H1 (cell line): ENCODE results near the gene IQSEC3. TPM values are rescaled to one million over a fixed set of nuclear protein-coding genes. Genes with fewer than 3 reads are reported as not detected.
A peak's percentile ranks its signal among the peaks of the same experiment; 100 is the strongest.

Experiments
- CTCF ChIA-PET: fragments of 300-600 bp; sonication (Branson Sonifier 250); formaldehyde crosslinking; loops from one replicate; lab custom pipeline; 2021; ENCODE audit not compliant: partially characterized antibody; lab: Charles Lee
- POLR2A ChIA-PET: fragments of 300-600 bp; sonication (Branson Sonifier 250); formaldehyde crosslinking; loops from one replicate; lab custom pipeline; 2021; ENCODE audit warnings: inconsistent platforms; ENCODE audit not compliant: partially characterized antibody; lab: Charles Lee
- DNase-seq, 2 experiments: peaks; one replicate each; pipeline versions ENCODE4 v3.0.0 to v3.0.0-alpha.2; 2010 to 2022; ENCODE audit warnings: low spot score in 2 of 2, low read depth in 1 of 2, mixed read lengths in 1 of 2
- FAIRE-seq: peaks from 2 replicates; lab custom pipeline; 2011; peaks lifted over from hg19 to GRCh38; lab: Jason Lieb, UNC
- H2AFZ ChIP-seq: 2 replicates; pipeline ENCODE4 v1.8.1; 2012; ENCODE audit warnings: low read length, inconsistent platforms
- H2AK5ac ChIP-seq: 2 replicates; pipeline ENCODE4 v1.6.1; 2013; ENCODE audit warnings: low read depth, low read length
- H2BK120ac ChIP-seq: replicated peaks from 2 replicates; pipeline ENCODE3; 2013; ENCODE audit warnings: low read depth, low read length, inconsistent platforms
- H2BK12ac ChIP-seq: 2 replicates; pipeline ENCODE4 v1.6.1; 2013; ENCODE audit warnings: low read depth, low read length
- H2BK15ac ChIP-seq: 2 replicates; pipeline ENCODE4 v1.6.1; 2013; ENCODE audit warnings: low read length
- H2BK20ac ChIP-seq: 2 replicates; pipeline ENCODE4 v1.6.1; 2013; ENCODE audit warnings: low read length
- H2BK5ac ChIP-seq: 2 replicates; pipeline ENCODE4 v1.6.1; 2013; ENCODE audit warnings: low read depth, low read length
- H3K14ac ChIP-seq: 2 replicates; pipeline ENCODE4 v1.6.1; 2013; ENCODE audit warnings: inconsistent platforms; ENCODE audit not compliant: insufficient read length
- H3K18ac ChIP-seq: 2 replicates; pipeline ENCODE4 v1.6.1; 2013; ENCODE audit warnings: low read length; ENCODE audit errors: extremely low read depth
- H3K23ac ChIP-seq: 2 replicates; pipeline ENCODE4 v1.6.1; 2013; ENCODE audit warnings: inconsistent platforms; ENCODE audit not compliant: insufficient read length
- H3K23me2 ChIP-seq: 2 replicates; pipeline ENCODE4 v1.6.1; 2013; ENCODE audit warnings: low read depth, low read length
- H3K27ac ChIP-seq: 2 replicates; pipeline ENCODE4 v1.6.1; 2011; ENCODE audit warnings: low read depth, low read length, inconsistent platforms
- H3K27me3 ChIP-seq, 4 experiments: replicated peaks in 1 of 4; 1 replicate in 1 of 4; 2 replicates in 3 of 4; pipeline versions ENCODE4 v1.6.1 to v1.8.1; 2011 to 2013; ENCODE audit warnings: low read length in 3 of 4, mild to moderate bottlenecking in 3 of 4, inconsistent platforms in 2 of 4, mixed read lengths in 2 of 4, moderate library complexity in 1 of 4; ENCODE audit not compliant: control insufficient read depth in 3 of 4, insufficient read depth in 3 of 4; ENCODE audit errors: extremely low read depth in 1 of 4
- H3K36me3 ChIP-seq, 4 experiments: 2 replicates each; pipeline versions ENCODE4 v1.6.1 to v1.8.1; 2011 to 2013; ENCODE audit warnings: mild to moderate bottlenecking in 4 of 4, low read length in 3 of 4, moderate library complexity in 2 of 4, control low read depth in 1 of 4, inconsistent platforms in 1 of 4; ENCODE audit not compliant: insufficient read depth in 4 of 4, control insufficient read depth in 2 of 4
- H3K4ac ChIP-seq: replicated peaks from 2 replicates; pipeline ENCODE3; 2013; ENCODE audit warnings: low read length, low read depth, mixed read lengths, inconsistent platforms; ENCODE audit not compliant: insufficient read length
- H3K4me1 ChIP-seq, 4 experiments: replicated peaks in 1 of 4; 1 replicate in 1 of 4; 2 replicates in 3 of 4; pipeline versions ENCODE4 v1.6.1 to v1.8.1; 2011 to 2013; ENCODE audit warnings: low read length in 3 of 4, inconsistent platforms in 2 of 4, mixed read lengths in 1 of 4; ENCODE audit not compliant: insufficient read depth in 4 of 4, control insufficient read depth in 3 of 4
- H3K4me2 ChIP-seq, 2 experiments: 2 replicates each; pipeline versions ENCODE4 v1.6.1 to v1.8.1; 2011 to 2013; ENCODE audit warnings: low read depth in 2 of 2, low read length in 2 of 2, control low read depth in 1 of 2, inconsistent platforms in 1 of 2, mild to moderate bottlenecking in 1 of 2; ENCODE audit not compliant: insufficient read depth in 1 of 2
- H3K4me3 ChIP-seq, 4 experiments: fragments of 200-600, 300-600 bp in 1 of 4; sonication (generic), shearing (Covaris generic), sonication (Bioruptor Twin) in 1 of 4; 2 replicates each; pipeline versions ENCODE4 v1.5.1 to v1.8.1; 2011 to 2016; ENCODE audit warnings: low read length in 4 of 4, low read depth in 3 of 4, control low read depth in 2 of 4, inconsistent platforms in 2 of 4, mild to moderate bottlenecking in 2 of 4, mixed read lengths in 1 of 4, moderate library complexity in 1 of 4; ENCODE audit not compliant: insufficient read depth in 2 of 4; ENCODE audit errors: extremely low read depth in 1 of 4
- H3K56ac ChIP-seq: replicated peaks from 2 replicates; pipeline ENCODE3; 2013; ENCODE audit warnings: low read depth, mild to moderate bottlenecking, mixed read lengths, low read length, inconsistent platforms; ENCODE audit not compliant: insufficient read length
- H3K79me1 ChIP-seq: 2 replicates; pipeline ENCODE4 v1.6.1; 2013; ENCODE audit warnings: low read depth, low read length, control low read depth
- H3K79me2 ChIP-seq, 2 experiments: 2 replicates each; pipeline versions ENCODE4 v1.6.1 to v1.8.1; 2012 to 2013; ENCODE audit warnings: low read length in 2 of 2, mild to moderate bottlenecking in 2 of 2, inconsistent platforms in 1 of 2; ENCODE audit not compliant: insufficient read depth in 2 of 2, control insufficient read depth in 1 of 2
- H3K9ac ChIP-seq, 4 experiments: replicated peaks in 1 of 4; 1 replicate in 1 of 4; 2 replicates in 3 of 4; pipeline versions ENCODE4 v1.6.1 to v1.8.1; 2011 to 2013; ENCODE audit warnings: low read depth in 3 of 4, low read length in 3 of 4, control low read depth in 2 of 4, mild to moderate bottlenecking in 2 of 4, moderate library complexity in 2 of 4, inconsistent platforms in 1 of 4; ENCODE audit errors: extremely low read depth in 1 of 4
- H3K9me3 ChIP-seq, 2 experiments: 2 replicates each; pipeline versions ENCODE4 v1.6.1 to v1.8.1; 2012 to 2013; ENCODE audit warnings: mild to moderate bottlenecking in 2 of 2, moderate library complexity in 2 of 2, control low read depth in 1 of 2, inconsistent platforms in 1 of 2, low read depth in 1 of 2, low read length in 1 of 2, mixed read lengths in 1 of 2; ENCODE audit not compliant: insufficient read depth in 2 of 2
- H4K20me1 ChIP-seq, 2 experiments: replicated peaks in 1 of 2; 2 replicates each; pipeline versions ENCODE3 to v1.8.1; 2011 to 2013; ENCODE audit warnings: inconsistent platforms in 2 of 2, low read length in 2 of 2, mild to moderate bottlenecking in 1 of 2; ENCODE audit not compliant: insufficient read depth in 2 of 2, control insufficient read depth in 1 of 2
- H4K5ac ChIP-seq: 2 replicates; pipeline ENCODE4 v1.6.1; 2013; ENCODE audit warnings: low read length, low read depth, mixed read lengths, inconsistent platforms; ENCODE audit not compliant: insufficient read length
- H4K8ac ChIP-seq: 2 replicates; pipeline ENCODE4 v1.8.0; 2013; ENCODE audit warnings: mild to moderate bottlenecking, moderate library complexity, low read length, inconsistent platforms; ENCODE audit not compliant: insufficient read depth; ENCODE audit errors: extremely low read depth
- H4K91ac ChIP-seq: replicated peaks from 2 replicates; pipeline ENCODE3; 2013; ENCODE audit warnings: low read length, mixed read lengths, inconsistent platforms; ENCODE audit not compliant: insufficient read length
- BACH1 ChIP-seq: IDR thresholded peaks from 2 replicates; pipeline ENCODE4 v1.6.1; 2012; ENCODE audit warnings: low read length, improper control_type of control experiment
- CTBP2 ChIP-seq: IDR thresholded peaks from 2 replicates; pipeline ENCODE4 v1.7.0; 2011; ENCODE audit warnings: borderline replicate concordance, mild to moderate bottlenecking, moderate library complexity, mixed read lengths, low read length; ENCODE audit not compliant: insufficient read depth, insufficient read length
- FOSL1 ChIP-seq: IDR thresholded peaks from 2 replicates; pipeline ENCODE4 v1.6.1; 2011; ENCODE audit warnings: mild to moderate bottlenecking, low read depth, low read length, moderate library complexity; ENCODE audit not compliant: insufficient read depth
- GABPA ChIP-seq: IDR thresholded peaks from 2 replicates; pipeline ENCODE4 v1.6.1; 2011; ENCODE audit warnings: mild to moderate bottlenecking, low read length, moderate library complexity, borderline replicate concordance; ENCODE audit not compliant: insufficient read depth
- HDAC6 ChIP-seq: IDR thresholded peaks from one replicate; pipeline ENCODE4 v1.7.1; 2012; ENCODE audit warnings: low read depth, mild to moderate bottlenecking, inconsistent platforms, low read length, moderate library complexity
- JUN ChIP-seq: IDR thresholded peaks from 2 replicates; pipeline ENCODE4 v1.6.1; 2011; ENCODE audit warnings: low read depth, mild to moderate bottlenecking, improper control_type of control experiment, low read length
- POLR2A ChIP-seq, 2 experiments: IDR thresholded peaks; 1 replicate in 1 of 2; 2 replicates in 1 of 2; pipeline ENCODE4 v1.6.1; 2011; ENCODE audit warnings: low read depth in 2 of 2, low read length in 2 of 2, mild to moderate bottlenecking in 2 of 2; ENCODE audit errors: control extremely low read depth in 1 of 2
- POU5F1 ChIP-seq: IDR thresholded peaks from 2 replicates; pipeline ENCODE4 v1.6.1; 2011; ENCODE audit warnings: low read depth, mild to moderate bottlenecking, low read length, moderate library complexity
- SIRT6 ChIP-seq: IDR thresholded peaks from one replicate; pipeline ENCODE4 v1.7.1; 2012; ENCODE audit warnings: low read length, inconsistent platforms
- TCF12 ChIP-seq: IDR thresholded peaks from 2 replicates; pipeline ENCODE4 v1.6.1; 2011; ENCODE audit warnings: low read depth, mild to moderate bottlenecking, low read length
- WGBS, 2 experiments: shearing (Covaris generic) in 1 of 2; methylation state at CpG; one replicate each; pipeline versions ENCODE4 v1.1.6 to v1.1.7; 2013 to 2015; ENCODE audit warnings: low lambda C conversion rate in 2 of 2, mixed read lengths in 2 of 2, inconsistent platforms in 1 of 2, low coverage in 1 of 2, missing lambda C conversion rate in 1 of 2; ENCODE audit not compliant: insufficient replicate concordance in 2 of 2, insufficient coverage in 1 of 2, insufficient read length in 1 of 2; ENCODE audit errors: extremely low coverage in 1 of 2, missing lambda C conversion rate in 1 of 2; 5-methylcytosine and 5-hydroxymethylcytosine counted together
- polyA plus RNA-seq, 7 experiments: library from polyadenylated mRNA; depleted of rRNA in 3 of 7; stranded (reverse) in 5 of 7; unstranded in 2 of 7; fragments of >200 nt in 5 of 7; fragments of 200-250 nt in 2 of 7; gene quantifications; 1 replicate in 5 of 7; 2 replicates in 1 of 7; 4 replicates in 1 of 7; pipeline versions ENCODE4 v1.2.1 to v1.2.3, GENCODE V29; 2011 to 2013; ENCODE audit warnings: missing spikeins in 2 of 7, mixed read lengths in 2 of 7
- total RNA-seq: library from RNA; stranded (reverse); fragmentation: NEBNext Ultra II Directional; extraction: Animal tissue kit (Norgen Biotek cat#: 25700); gene quantifications from 2 replicates; pipeline ENCODE4 v1.2.1, GENCODE V29; 2021
- TF ChIP-seq, protein P1 (sequence below): IDR thresholded peaks from 2 replicates; pipeline ENCODE4 v1.6.1; 2011; ENCODE audit warnings: low read length, improper control_type of control experiment
- TF ChIP-seq, protein P2 (sequence below): IDR thresholded peaks from 2 replicates; pipeline ENCODE4 v1.6.1; 2012; ENCODE audit warnings: inconsistent platforms

Gene IQSEC3
- total and polyA plus RNA-seq, 2 of the 8 experiments (the other 6 are each of a cell fraction or from before 2014, with no cell fraction given) = 1.2 to 3.1 TPM

DNA sequence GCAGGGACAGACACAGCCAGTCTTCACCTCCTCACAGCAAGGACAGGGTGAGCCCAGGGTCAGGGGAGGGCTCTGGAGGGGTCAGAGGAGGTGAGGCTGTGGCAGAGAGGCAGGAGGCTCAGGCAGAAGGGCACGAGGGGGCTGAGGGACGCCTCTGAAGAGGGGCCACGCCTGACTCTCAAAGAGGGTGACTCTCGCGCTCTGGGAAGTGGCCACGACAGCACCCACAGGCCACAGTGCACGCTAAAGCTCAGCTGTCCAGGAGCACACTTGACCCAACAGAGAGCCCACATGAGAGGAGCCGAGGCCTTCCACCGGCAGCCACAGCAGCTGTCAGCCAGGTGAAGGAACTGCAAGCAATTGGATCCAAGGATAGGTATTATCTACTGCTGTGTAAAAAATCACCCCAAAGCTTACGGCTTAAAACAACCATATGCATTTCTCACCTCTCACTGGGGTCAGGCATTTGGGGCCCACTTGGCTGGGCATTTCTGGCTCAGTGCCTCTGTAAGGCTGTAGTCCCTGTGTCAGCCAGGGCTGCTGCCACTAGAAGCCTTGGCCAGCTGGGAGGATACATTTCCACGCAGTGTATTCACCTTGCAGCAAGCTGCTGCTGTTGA, 119.5 kb downstream of the IQSEC3 start:
- no peaks in the 10 kb centered on the region for H3K36me3 ChIP-seq
- peaks cover 2% of the 10 kb centered on the region; the same call in 1 of the 2 replicates for H3K23me2 ChIP-seq
- no peaks in the 10 kb centered on the region for H3K79me1 ChIP-seq
- no peaks in the 10 kb centered on the region; a peak in 1 of 4 replicates for H3K9me3 ChIP-seq
- POLR2A ChIA-PET = interaction anchor here (0.8 to 1.1 kb wide), 3 partner anchors 12 to 17 kb away, joined by 3 to 4 read pairs (median 3); no protein-coding TSS in a partner anchor
- no peak overlapping the region for H4K5ac ChIP-seq
- H3K23ac ChIP-seq = no peak overlapping the region
- H2AFZ ChIP-seq = no peak overlapping the region
- H2BK5ac ChIP-seq = no peak overlapping the region
- H3K56ac ChIP-seq = no peak overlapping the region
- H2AK5ac ChIP-seq = no peak overlapping the region
- no peak overlapping the region for H3K4ac ChIP-seq
- H3K14ac ChIP-seq = no peak overlapping the region
- H2BK12ac ChIP-seq = no peak overlapping the region
- peak overlapping the region; percentile 11; the same call in 1 of the 2 replicates for H4K8ac ChIP-seq
- FAIRE-seq = no peak
- H2BK20ac ChIP-seq = no peak overlapping the region
- H3K27ac ChIP-seq = no peak overlapping the region
- H3K4me1 ChIP-seq = peaks cover 0 to 5% (median 2%) of the 10 kb centered on the region in 4 experiments; a peak in 2 of 7 replicates
- peaks cover 0 to 15% (median 5%) of the 10 kb centered on the region in 4 experiments; a peak in 5 of 7 replicates for H3K27me3 ChIP-seq
- H3K79me2 ChIP-seq = no peaks in the 10 kb centered on the region
- H2BK120ac ChIP-seq = no peak overlapping the region
- 95% methylated on average over 11 of the region's 11 CpGs; no CpG with 5 or more reads in 1 of the 2 experiments for whole genome bisulfite sequencing, 2 experiments
- H3K18ac ChIP-seq = no peak overlapping the region
- H4K20me1 ChIP-seq = no peaks in the 10 kb centered on the region
- no peak overlapping the region for H3K9ac ChIP-seq
- DNase-seq = no peak
- H3K4me2 ChIP-seq = no peak overlapping the region
- H4K91ac ChIP-seq = no peak overlapping the region
- CTCF ChIA-PET = interaction anchor here (0.8 to 7.0 kb wide), 10 partner anchors 9 to 80 kb away, joined by 3 to 71 read pairs (median 8); no protein-coding TSS in a partner anchor
- H2BK15ac ChIP-seq = no peak overlapping the region
- no peak overlapping the region for H3K4me3 ChIP-seq
- TF ChIP-seq HDAC6 = no peak
- TF ChIP-seq SIRT6 = no peak
- TF ChIP-seq GABPA = no peak
- TF ChIP-seq POU5F1 = no peak
- no peak for TF ChIP-seq FOSL1
- no peak for TF ChIP-seq TCF12
- TF ChIP-seq POLR2A (IDR thresholded peaks at IDR 0.05; ENCODE audit: control extremely low read depth in 1 of 2, low read depth in 2 of 2, low read length in 2 of 2) = no peak
- no peak for TF ChIP-seq CTBP2
- TF ChIP-seq BACH1 = no peak
- no peak for TF ChIP-seq JUN
- TF ChIP-seq, protein P1, sequence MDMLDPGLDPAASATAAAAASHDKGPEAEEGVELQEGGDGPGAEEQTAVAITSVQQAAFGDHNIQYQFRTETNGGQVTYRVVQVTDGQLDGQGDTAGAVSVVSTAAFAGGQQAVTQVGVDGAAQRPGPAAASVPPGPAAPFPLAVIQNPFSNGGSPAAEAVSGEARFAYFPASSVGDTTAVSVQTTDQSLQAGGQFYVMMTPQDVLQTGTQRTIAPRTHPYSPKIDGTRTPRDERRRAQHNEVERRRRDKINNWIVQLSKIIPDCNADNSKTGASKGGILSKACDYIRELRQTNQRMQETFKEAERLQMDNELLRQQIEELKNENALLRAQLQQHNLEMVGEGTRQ = no peak
- TF ChIP-seq, protein P2, sequence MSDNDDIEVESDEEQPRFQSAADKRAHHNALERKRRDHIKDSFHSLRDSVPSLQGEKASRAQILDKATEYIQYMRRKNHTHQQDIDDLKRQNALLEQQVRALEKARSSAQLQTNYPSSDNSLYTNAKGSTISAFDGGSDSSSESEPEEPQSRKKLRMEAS = no peak
